ENCODE results near the gene ANTXR2. TPM values are rescaled to one million over a fixed set of nuclear protein-coding genes. Genes with fewer than 3 reads are reported as not detected.
A peak's percentile ranks its signal among the peaks of the same experiment; 100 is the strongest.

Gene ANTXR2
- total RNA-seq, 1 experiment from 2014 or later, result 31.0 TPM

DNA sequence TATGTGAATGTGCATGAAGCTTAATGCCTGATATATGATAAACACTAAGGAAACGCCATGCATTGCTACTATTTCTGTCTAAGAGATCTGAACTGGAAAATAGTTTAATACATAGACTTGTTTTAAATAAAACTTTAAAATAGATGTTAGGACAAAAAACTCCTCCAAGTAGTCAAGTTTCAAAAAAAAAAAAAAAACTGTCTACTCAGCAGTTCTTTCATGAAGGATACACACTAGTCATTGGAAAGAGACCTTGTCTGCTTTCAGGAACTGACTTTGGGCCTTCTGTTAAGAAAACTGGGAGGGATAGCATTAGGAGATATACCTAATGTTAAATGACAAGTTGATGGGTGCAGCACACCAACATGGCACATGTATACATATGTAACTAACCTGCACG is 138.4 kb downstream of the ANTXR2 start:
- TF ChIP-seq, protein P1, sequence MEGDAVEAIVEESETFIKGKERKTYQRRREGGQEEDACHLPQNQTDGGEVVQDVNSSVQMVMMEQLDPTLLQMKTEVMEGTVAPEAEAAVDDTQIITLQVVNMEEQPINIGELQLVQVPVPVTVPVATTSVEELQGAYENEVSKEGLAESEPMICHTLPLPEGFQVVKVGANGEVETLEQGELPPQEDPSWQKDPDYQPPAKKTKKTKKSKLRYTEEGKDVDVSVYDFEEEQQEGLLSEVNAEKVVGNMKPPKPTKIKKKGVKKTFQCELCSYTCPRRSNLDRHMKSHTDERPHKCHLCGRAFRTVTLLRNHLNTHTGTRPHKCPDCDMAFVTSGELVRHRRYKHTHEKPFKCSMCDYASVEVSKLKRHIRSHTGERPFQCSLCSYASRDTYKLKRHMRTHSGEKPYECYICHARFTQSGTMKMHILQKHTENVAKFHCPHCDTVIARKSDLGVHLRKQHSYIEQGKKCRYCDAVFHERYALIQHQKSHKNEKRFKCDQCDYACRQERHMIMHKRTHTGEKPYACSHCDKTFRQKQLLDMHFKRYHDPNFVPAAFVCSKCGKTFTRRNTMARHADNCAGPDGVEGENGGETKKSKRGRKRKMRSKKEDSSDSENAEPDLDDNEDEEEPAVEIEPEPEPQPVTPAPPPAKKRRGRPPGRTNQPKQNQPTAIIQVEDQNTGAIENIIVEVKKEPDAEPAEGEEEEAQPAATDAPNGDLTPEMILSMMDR (IDR thresholded peaks at IDR 0.05; ENCODE audit: unreplicated experiment), result no peak
- no TSS peak for BruUV-seq (replicated peaks)
- Mint-ChIP-seq H3K4me3 (ENCODE audit: unreplicated experiment) (no peak overlapping the region), H3K9me3 (ENCODE audit: unreplicated experiment) (no peaks in the 10 kb centered on the region), H3K27ac (ENCODE audit: low read depth, unreplicated experiment) (no peak overlapping the region), H3K27me3 (ENCODE audit: insufficient read depth, unreplicated experiment) (no peaks in the 10 kb centered on the region), H3K4me1 (ENCODE audit: insufficient read depth, unreplicated experiment) (no peaks in the 10 kb centered on the region), H3K36me3 (ENCODE audit: insufficient read depth, unreplicated experiment) (no peaks in the 10 kb centered on the region)
- intact Hi-C loops (cut with micrococcal nuclease), result no loop called here
- ChIA-PET CTCF (interaction anchor here (0.6 to 0.7 kb wide), 2 partner anchors 289 to 395 kb away, joined by 3 to 6 read pairs; no protein-coding TSS in a partner anchor), POLR2A (no interaction called here)
- no peak for DNase-seq (ENCODE audit: unreplicated experiment)

DNA sequence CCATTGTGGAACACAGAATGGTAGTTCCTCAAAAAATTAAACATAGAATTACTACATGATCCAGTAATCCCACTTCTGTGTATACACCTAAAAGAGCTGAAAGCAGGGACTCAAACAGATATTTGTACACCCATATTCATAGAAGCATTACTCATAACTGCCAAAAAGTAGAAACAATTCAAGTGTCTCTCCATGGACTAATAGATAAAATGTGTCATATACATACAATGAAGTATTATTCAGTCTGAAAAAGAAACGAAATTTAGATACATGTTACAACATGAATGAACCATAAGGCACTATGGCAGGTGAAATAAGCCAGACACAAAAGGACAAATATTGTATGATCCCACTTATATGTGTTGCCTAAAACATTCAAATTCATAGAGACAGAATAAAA is 145.1 kb downstream of the ANTXR2 start:
- no peak for DNase-seq (ENCODE audit: unreplicated experiment)
- POLR2A ChIA-PET, result no interaction called here
- Mint-ChIP-seq H3K4me3 (ENCODE audit: unreplicated experiment) (no peak overlapping the region), H3K27ac (ENCODE audit: low read depth, unreplicated experiment) (peak overlapping the region; percentile 17), H3K9me3 (ENCODE audit: unreplicated experiment) (no peaks in the 10 kb centered on the region), H3K27me3 (ENCODE audit: insufficient read depth, unreplicated experiment) (no peaks in the 10 kb centered on the region), H3K36me3 (ENCODE audit: insufficient read depth, unreplicated experiment) (no peaks in the 10 kb centered on the region), H3K4me1 (ENCODE audit: insufficient read depth, unreplicated experiment) (peaks cover 6% of the 10 kb centered on the region)
- CTCF ChIA-PET, result no interaction called here
- BruUV-seq (replicated peaks), result no TSS peak
- TF ChIP-seq, protein P1 (IDR thresholded peaks at IDR 0.05; ENCODE audit: unreplicated experiment), result no peak
- intact Hi-C loops (cut with micrococcal nuclease), result no loop called here

DNA sequence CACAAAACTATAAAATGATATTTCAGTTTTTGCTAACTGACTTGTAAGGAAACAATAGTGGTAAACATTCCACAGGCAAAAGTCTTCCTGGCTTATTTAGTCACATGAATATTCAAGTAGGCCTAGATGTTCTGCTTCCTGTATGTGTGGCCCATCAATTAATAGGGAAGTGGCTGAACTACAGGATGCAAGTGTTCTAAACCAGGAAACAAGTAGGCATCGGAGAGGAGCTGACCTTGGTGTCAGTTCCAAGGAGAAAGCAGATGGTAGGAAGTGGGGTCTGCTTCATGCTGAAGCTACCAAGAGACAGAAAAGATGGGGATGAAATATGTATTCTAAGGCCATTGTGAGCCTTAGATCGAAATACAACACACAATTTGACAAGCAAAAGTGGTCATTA is 149.7 kb downstream of the ANTXR2 start:
- Mint-ChIP-seq H3K36me3 (ENCODE audit: insufficient read depth, unreplicated experiment) (peaks cover 2% of the 10 kb centered on the region), H3K27ac (ENCODE audit: low read depth, unreplicated experiment) (no peak overlapping the region), H3K4me3 (ENCODE audit: unreplicated experiment) (no peak overlapping the region), H3K9me3 (ENCODE audit: unreplicated experiment) (peaks cover 3% of the 10 kb centered on the region), H3K27me3 (ENCODE audit: insufficient read depth, unreplicated experiment) (no peaks in the 10 kb centered on the region), H3K4me1 (ENCODE audit: insufficient read depth, unreplicated experiment) (peaks cover 5% of the 10 kb centered on the region)
- ChIA-PET POLR2A (no interaction called here), CTCF (interaction anchor here (1.0 kb wide), 1 partner anchor 263 kb away, joined by 3 read pairs; no protein-coding TSS in a partner anchor)
- intact Hi-C loops (cut with micrococcal nuclease), result no loop called here
- DNase-seq (ENCODE audit: unreplicated experiment), result no peak
- TF ChIP-seq, protein P1 (IDR thresholded peaks at IDR 0.05; ENCODE audit: unreplicated experiment), result no peak
- BruUV-seq (replicated peaks), result no TSS peak

DNA sequence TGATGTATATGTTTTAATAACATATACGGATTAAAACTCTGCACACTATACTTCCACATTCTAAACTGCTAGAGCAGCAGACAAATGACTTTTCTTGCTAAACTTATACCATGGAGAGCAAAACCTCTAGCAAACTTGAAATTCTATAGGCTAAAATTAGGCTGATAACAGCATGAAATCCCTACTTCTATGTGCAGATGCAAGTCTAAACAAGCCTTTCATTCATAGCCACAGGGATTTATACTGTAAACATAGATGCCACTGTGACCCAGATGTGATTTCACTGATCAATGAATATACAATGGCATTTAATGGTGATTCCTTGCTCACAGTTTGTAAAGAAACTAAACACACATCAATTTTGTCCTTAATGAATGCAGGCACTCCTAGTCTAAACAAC is 151.0 kb downstream of the ANTXR2 start:
- peaks cover 9% of the 10 kb centered on the region for H3K9me3 Mint-ChIP-seq (ENCODE audit: unreplicated experiment)
- TF ChIP-seq, protein P1 (IDR thresholded peaks at IDR 0.05; ENCODE audit: unreplicated experiment), result no peak
- H3K27ac Mint-ChIP-seq (ENCODE audit: low read depth, unreplicated experiment), result no peak overlapping the region
- peaks cover 7% of the 10 kb centered on the region for H3K36me3 Mint-ChIP-seq (ENCODE audit: insufficient read depth, unreplicated experiment)
- BruUV-seq (replicated peaks), result no TSS peak
- H3K4me3 Mint-ChIP-seq (ENCODE audit: unreplicated experiment), result no peak overlapping the region
- no peaks in the 10 kb centered on the region for H3K27me3 Mint-ChIP-seq (ENCODE audit: insufficient read depth, unreplicated experiment)
- H3K4me1 Mint-ChIP-seq (ENCODE audit: insufficient read depth, unreplicated experiment), result no peaks in the 10 kb centered on the region
- no peak for DNase-seq (ENCODE audit: unreplicated experiment)
- ChIA-PET POLR2A (no interaction called here), CTCF (interaction anchor here (0.6 kb wide), 1 partner anchor 971 kb away, joined by 3 read pairs; no protein-coding TSS in a partner anchor)
- intact Hi-C loops (cut with micrococcal nuclease), result no loop called here
